Mesendoderm (in vitro differentiated cells): ENCODE results near the gene BCAR3.

Source experiments
- DNase-seq: peaks from one replicate; pipeline ENCODE4 v3.0.0; 2013
- H2AK5ac ChIP-seq: 2 replicates; pipeline ENCODE4 v1.6.1; 2013; ENCODE audit warnings: low read length, inconsistent platforms
- H2BK120ac ChIP-seq: 2 replicates; pipeline ENCODE4 v1.6.1; 2013; ENCODE audit warnings: low read depth, mild to moderate bottlenecking, low read length, moderate library complexity, mixed read lengths
- H2BK15ac ChIP-seq: replicated peaks from 2 replicates; pipeline ENCODE4 v1.6.1; 2013; ENCODE audit warnings: low read depth, mild to moderate bottlenecking, moderate library complexity
- H2BK5ac ChIP-seq: 2 replicates; pipeline ENCODE4 v1.6.1; 2013; ENCODE audit warnings: low read length, inconsistent platforms
- H3K18ac ChIP-seq: 2 replicates; pipeline ENCODE4 v1.6.1; 2013; ENCODE audit warnings: mild to moderate bottlenecking, low read length, mixed read lengths
- H3K23ac ChIP-seq: one replicate; pipeline ENCODE4 v1.6.1; 2013; ENCODE audit warnings: low read length
- H3K27ac ChIP-seq: 2 replicates; pipeline ENCODE4 v1.5.1; 2013; ENCODE audit warnings: low read depth, mild to moderate bottlenecking, inconsistent platforms, low read length, moderate library complexity
- H3K27me3 ChIP-seq: 2 replicates; pipeline ENCODE4 v1.6.1; 2013; ENCODE audit warnings: low read length, control low read depth, mild to moderate bottlenecking, inconsistent platforms; ENCODE audit not compliant: insufficient read depth, poor library complexity
- H3K36me3 ChIP-seq: 2 replicates; pipeline ENCODE4 v1.6.1; 2013; ENCODE audit warnings: low read length, inconsistent platforms; ENCODE audit not compliant: control insufficient read depth, insufficient read depth
- H3K4ac ChIP-seq: one replicate; pipeline ENCODE4 v1.6.1; 2013; ENCODE audit warnings: low read depth, mild to moderate bottlenecking, low read length, moderate library complexity
- H3K4me1 ChIP-seq: 2 replicates; pipeline ENCODE4 v1.6.1; 2013; ENCODE audit warnings: low read depth, low read length, inconsistent platforms; ENCODE audit not compliant: control insufficient read depth
- H3K4me2 ChIP-seq: 2 replicates; pipeline ENCODE4 v1.6.1; 2013; ENCODE audit warnings: low read length
- H3K4me3 ChIP-seq: 2 replicates; pipeline ENCODE4 v1.5.1; 2013; ENCODE audit warnings: mild to moderate bottlenecking, low read length
- H3K56ac ChIP-seq: one replicate; pipeline ENCODE4 v1.6.1; 2013; ENCODE audit warnings: low read length
- H3K79me1 ChIP-seq: 2 replicates; pipeline ENCODE4 v1.6.1; 2013; ENCODE audit warnings: low read length, inconsistent platforms
- H3K79me2 ChIP-seq: 2 replicates; pipeline ENCODE4 v1.6.1; 2013; ENCODE audit warnings: mild to moderate bottlenecking, low read length; ENCODE audit not compliant: control insufficient read depth, insufficient read depth
- H3K9ac ChIP-seq: 2 replicates; pipeline ENCODE4 v1.6.1; 2013; ENCODE audit warnings: low read length, inconsistent platforms
- H4K5ac ChIP-seq: one replicate; pipeline ENCODE4 v1.6.1; 2013; ENCODE audit warnings: low read length
- H4K8ac ChIP-seq: one replicate; pipeline ENCODE4 v1.6.1; 2013; ENCODE audit warnings: low read depth, mild to moderate bottlenecking, control low read depth, low read length, moderate library complexity
- WGBS: extraction: QIAGEN DNeasy Blood & Tissue Kit; methylation state at CpG from one replicate; pipeline ENCODE4 v1.1.7; 2013; ENCODE audit warnings: low lambda C conversion rate, missing lambda C conversion rate; ENCODE audit not compliant: insufficient coverage; ENCODE audit errors: extremely low coverage; 5-methylcytosine and 5-hydroxymethylcytosine counted together

The BCAR3 gene

GRCh38 chr1:93666613-93667384 lies 14.8 kb downstream of the BCAR3 start:
- Histone ChIP-seq H3K27me3 (no peaks in the 10 kb centered on the region), H3K4me1 (peaks cover 42% of the 10 kb centered on the region), H2BK15ac (no peak overlapping the region), H3K4me3 (no peak overlapping the region), H3K56ac (peak overlapping the region; percentile 77), H3K4me2 (no peak overlapping the region), H3K18ac (peak overlapping the region; percentile 78), H3K79me2 (peaks cover 42% of the 10 kb centered on the region), H4K5ac (peak overlapping the region; percentile 11), H3K4ac (no peak overlapping the region), H3K36me3 (peaks cover 4% of the 10 kb centered on the region), H3K23ac (no peak overlapping the region), H3K27ac (peak overlapping the region; percentile 59), H2BK120ac (no peak overlapping the region), H4K8ac (no peak overlapping the region), H3K9ac (peak overlapping the region; percentile 15), H2BK5ac (peak overlapping the region; percentile 55), H3K79me1 (peaks cover 21% of the 10 kb centered on the region), H2AK5ac (peak overlapping the region; percentile 80)
- WGBS = no CpG with 5 or more reads among the region's 14 CpGs
- DNase-seq = peak; percentile 95

DNA sequence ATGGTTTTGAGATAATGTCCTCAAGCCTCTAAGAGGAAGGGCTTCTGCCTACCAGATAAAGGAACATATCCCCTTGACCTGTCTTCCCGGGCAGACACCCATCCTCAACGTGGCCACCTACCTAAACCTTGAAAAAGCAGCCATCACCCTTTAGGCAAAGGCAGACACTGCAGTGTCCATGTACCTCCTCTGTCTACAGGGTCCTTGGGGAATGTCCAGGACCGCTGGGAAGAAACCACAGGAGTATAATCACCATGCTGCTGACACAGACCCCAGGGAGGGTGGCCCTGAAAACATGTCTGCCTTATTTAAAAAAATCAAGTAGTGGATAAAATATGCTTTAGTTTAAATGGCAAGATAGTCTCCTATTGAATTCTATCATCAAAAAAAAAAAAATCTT lies 16.6 kb downstream of the BCAR3 start:
- Histone ChIP-seq H4K8ac (no peak overlapping the region), H2AK5ac (peak overlapping the region; percentile 38), H2BK15ac (no peak overlapping the region), H3K9ac (peak overlapping the region; percentile 49), H2BK120ac (no peak overlapping the region), H3K27ac (peak overlapping the region; percentile 76), H3K23ac (no peak overlapping the region), H4K5ac (no peak overlapping the region), H3K36me3 (peaks cover 4% of the 10 kb centered on the region), H3K4ac (peak overlapping the region; percentile 26), H3K79me1 (peaks cover 18% of the 10 kb centered on the region), H3K18ac (peak overlapping the region; percentile 46), H2BK5ac (peak overlapping the region; percentile 75), H3K27me3 (no peaks in the 10 kb centered on the region), H3K4me2 (peak overlapping the region; percentile 9), H3K56ac (peak overlapping the region; percentile 80), H3K79me2 (peaks cover 45% of the 10 kb centered on the region), H3K4me1 (peaks cover 38% of the 10 kb centered on the region), H3K4me3 (no peak overlapping the region)
- no peak for DNase-seq
- no CpG with 5 or more reads among the region's 3 CpGs for WGBS

GRCh38 chr1:93663208-93663614 lies 18.4 kb downstream of the BCAR3 start:
- Histone ChIP-seq H3K79me1 (peaks cover 29% of the 10 kb centered on the region), H4K8ac (no peak overlapping the region), H3K4me2 (no peak overlapping the region), H3K4me1 (peaks cover 37% of the 10 kb centered on the region), H2BK120ac (no peak overlapping the region), H3K18ac (peak overlapping the region; percentile 69), H3K27ac (peak overlapping the region; percentile 79), H3K27me3 (no peaks in the 10 kb centered on the region), H3K4ac (no peak overlapping the region), H3K79me2 (peaks cover 52% of the 10 kb centered on the region), H3K9ac (no peak overlapping the region), H3K56ac (peak overlapping the region; percentile 66), H2BK15ac (no peak overlapping the region), H3K36me3 (peaks cover 8% of the 10 kb centered on the region), H2BK5ac (peak overlapping the region; percentile 75), H3K23ac (no peak overlapping the region), H4K5ac (no peak overlapping the region), H2AK5ac (peak overlapping the region; percentile 61), H3K4me3 (no peak overlapping the region)
- no CpG with 5 or more reads among the region's 2 CpGs for WGBS
- DNase-seq = peak; percentile 62

GRCh38 chr1:93662481-93663207 lies 19.0 kb downstream of the BCAR3 start:
- no peak overlapping the region for H3K4me3 ChIP-seq
- peaks cover 33% of the 10 kb centered on the region for H3K4me1 ChIP-seq
- no peak overlapping the region for H2AK5ac ChIP-seq
- no CpG with 5 or more reads among the region's 7 CpGs for WGBS
- H3K36me3 ChIP-seq = peaks cover 8% of the 10 kb centered on the region
- no peak overlapping the region for H4K5ac ChIP-seq
- no peak overlapping the region for H3K9ac ChIP-seq
- H3K4me2 ChIP-seq = no peak overlapping the region
- no peaks in the 10 kb centered on the region for H3K27me3 ChIP-seq
- H3K79me2 ChIP-seq = peaks cover 52% of the 10 kb centered on the region
- peak overlapping the region; percentile 69 for H3K18ac ChIP-seq
- no peak overlapping the region for H3K56ac ChIP-seq
- H3K79me1 ChIP-seq = peaks cover 29% of the 10 kb centered on the region
- no peak overlapping the region for H2BK5ac ChIP-seq
- H2BK15ac ChIP-seq = no peak overlapping the region
- H4K8ac ChIP-seq = peak overlapping the region; percentile 42
- no peak overlapping the region for H3K4ac ChIP-seq
- peak overlapping the region; percentile 79 for H3K27ac ChIP-seq
- peak; percentile 92 for DNase-seq
- H2BK120ac ChIP-seq = no peak overlapping the region
- H3K23ac ChIP-seq = no peak overlapping the region

GRCh38 chr1:93661829-93662474 lies 19.7 kb downstream of the BCAR3 start:
- Histone ChIP-seq H2BK15ac (no peak overlapping the region), H2BK120ac (no peak overlapping the region), H4K5ac (no peak overlapping the region), H2BK5ac (no peak overlapping the region), H3K4ac (no peak overlapping the region), H3K36me3 (peaks cover 8% of the 10 kb centered on the region), H3K4me3 (no peak overlapping the region), H3K79me2 (peaks cover 48% of the 10 kb centered on the region), H3K4me2 (no peak overlapping the region), H3K4me1 (peaks cover 28% of the 10 kb centered on the region), H3K79me1 (peaks cover 26% of the 10 kb centered on the region), H3K56ac (no peak overlapping the region), H4K8ac (no peak overlapping the region), H3K9ac (no peak overlapping the region), H3K27ac (peak overlapping the region; percentile 69), H2AK5ac (no peak overlapping the region), H3K27me3 (no peaks in the 10 kb centered on the region), H3K23ac (no peak overlapping the region), H3K18ac (peak overlapping the region; percentile 88)
- no CpG with 5 or more reads among the region's 7 CpGs for WGBS
- DNase-seq = peak; percentile 77
